Transverse colon (tissue), 3 donors: ENCODE data around the gene MINDY3.

Experiments used
- EP300 ChIP-seq: sonication (generic); formaldehyde crosslinking; IDR thresholded peaks from one replicate; pipeline ENCODE4 v1.6.1; 2017; ENCODE audit warnings: antibody characterized with exemption, low read depth
- POLR2A ChIP-seq: fragments of 450-650 bp; IDR thresholded peaks from one replicate; pipeline ENCODE4 v1.6.1; 2016; ENCODE audit warnings: antibody characterized with exemption, mild to moderate bottlenecking, moderate library complexity
- TF ChIP-seq, protein P1 (sequence below), 5 experiments: fragments of 200-600 bp in 3 of 5; fragments of 450-650 bp in 2 of 5; sonication (generic) in 3 of 5; IDR thresholded peaks; 1 replicate in 2 of 5; 2 replicates in 3 of 5; pipeline ENCODE4 v1.5.1; 2016 to 2017; ENCODE audit warnings: antibody characterized with exemption in 5 of 5, inconsistent platforms in 3 of 5, mild to moderate bottlenecking in 2 of 5, moderate library complexity in 1 of 5

DNA sequence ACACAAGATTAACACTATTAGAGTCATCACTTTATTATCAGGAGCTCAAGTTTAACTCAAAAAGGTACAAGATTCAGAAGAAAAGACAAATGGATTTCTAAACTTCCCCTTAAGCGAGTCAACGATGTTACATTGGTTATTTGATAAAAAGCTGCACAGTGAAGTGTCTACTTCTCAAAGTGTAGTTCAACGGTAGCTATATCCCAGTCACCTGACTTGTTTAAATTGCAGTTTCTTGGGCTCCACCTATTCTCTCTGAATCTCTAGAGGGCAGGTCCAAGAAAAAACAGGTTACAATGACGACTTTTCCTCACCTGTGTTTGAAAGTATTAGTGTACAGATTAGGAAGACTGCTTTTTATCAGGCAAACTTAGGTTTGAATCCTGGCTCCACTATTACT is 16.6 kb downstream of the MINDY3 start:
- TF ChIP-seq POLR2A = no peak
- TF ChIP-seq, protein P1, sequence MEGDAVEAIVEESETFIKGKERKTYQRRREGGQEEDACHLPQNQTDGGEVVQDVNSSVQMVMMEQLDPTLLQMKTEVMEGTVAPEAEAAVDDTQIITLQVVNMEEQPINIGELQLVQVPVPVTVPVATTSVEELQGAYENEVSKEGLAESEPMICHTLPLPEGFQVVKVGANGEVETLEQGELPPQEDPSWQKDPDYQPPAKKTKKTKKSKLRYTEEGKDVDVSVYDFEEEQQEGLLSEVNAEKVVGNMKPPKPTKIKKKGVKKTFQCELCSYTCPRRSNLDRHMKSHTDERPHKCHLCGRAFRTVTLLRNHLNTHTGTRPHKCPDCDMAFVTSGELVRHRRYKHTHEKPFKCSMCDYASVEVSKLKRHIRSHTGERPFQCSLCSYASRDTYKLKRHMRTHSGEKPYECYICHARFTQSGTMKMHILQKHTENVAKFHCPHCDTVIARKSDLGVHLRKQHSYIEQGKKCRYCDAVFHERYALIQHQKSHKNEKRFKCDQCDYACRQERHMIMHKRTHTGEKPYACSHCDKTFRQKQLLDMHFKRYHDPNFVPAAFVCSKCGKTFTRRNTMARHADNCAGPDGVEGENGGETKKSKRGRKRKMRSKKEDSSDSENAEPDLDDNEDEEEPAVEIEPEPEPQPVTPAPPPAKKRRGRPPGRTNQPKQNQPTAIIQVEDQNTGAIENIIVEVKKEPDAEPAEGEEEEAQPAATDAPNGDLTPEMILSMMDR (IDR thresholded peaks at IDR 0.05) = no peak
- no peak for TF ChIP-seq EP300
